ENCODE results near the gene CIDEB. TPM values are rescaled to one million over a fixed set of nuclear protein-coding genes. Genes with fewer than 3 reads are reported as not detected.

The CIDEB gene
- total RNA-seq, 1 experiment from 2014 or later = 0.18 TPM

- H3K27me3 ChIP-seq (ENCODE audit: control insufficient read depth, insufficient read depth, low read length) = no peaks in the 10 kb centered on the region
- no peaks in the 10 kb centered on the region for H3K36me3 ChIP-seq (ENCODE audit: control insufficient read depth, insufficient read depth, low read length)
- intact Hi-C loops (cut with micrococcal nuclease; ENCODE audit: unreplicated experiment) (no loop called here), in situ Hi-C loops (cut with HindIII; ENCODE audit: low pct_unique_long_range_greater_than_20kb, low sequenced_read_pairs) (no loop called here)
- no peak overlapping the region for H3K4me3 ChIP-seq (ENCODE audit: low read depth in 2 of 2, low read length in 2 of 2)
- ATAC-seq (no peak), DNase-seq (ENCODE audit: low read depth, low spot score) (no peak)
- no peak overlapping the region for H3K27ac ChIP-seq (ENCODE audit: low read length)
- no peaks in the 10 kb centered on the region for H3K4me1 ChIP-seq (ENCODE audit: control insufficient read depth, insufficient read depth, low read length)
- no peaks in the 10 kb centered on the region for H3K9me3 ChIP-seq (ENCODE audit: control insufficient read depth, insufficient read depth, low read depth, low read length)
- CTCF ChIA-PET = no interaction called here
- POLR2A ChIA-PET = no interaction called here
- BruUV-seq (replicated peaks) = no TSS peak
- TF ChIP-seq TCF7L2 (IDR thresholded peaks at IDR 0.05; ENCODE audit: low read depth, low read length) (no peak), CTCF (IDR thresholded peaks at IDR 0.05) (no peak), REST (IDR thresholded peaks at IDR 0.05; ENCODE audit: insufficient read depth in 1 of 2, low read depth in 2 of 2, low read length in 1 of 2) (no peak), SIN3A (IDR thresholded peaks at IDR 0.05; ENCODE audit: borderline replicate concordance, insufficient read depth, low read depth, low read length) (no peak), POLR2AphosphoS5 (IDR thresholded peaks at IDR 0.05; ENCODE audit: low read depth, low read length) (no peak)
Observed at GRCh38 chr14:24325963-24326362, 18.2 kb upstream of the CIDEB start.

DNA sequence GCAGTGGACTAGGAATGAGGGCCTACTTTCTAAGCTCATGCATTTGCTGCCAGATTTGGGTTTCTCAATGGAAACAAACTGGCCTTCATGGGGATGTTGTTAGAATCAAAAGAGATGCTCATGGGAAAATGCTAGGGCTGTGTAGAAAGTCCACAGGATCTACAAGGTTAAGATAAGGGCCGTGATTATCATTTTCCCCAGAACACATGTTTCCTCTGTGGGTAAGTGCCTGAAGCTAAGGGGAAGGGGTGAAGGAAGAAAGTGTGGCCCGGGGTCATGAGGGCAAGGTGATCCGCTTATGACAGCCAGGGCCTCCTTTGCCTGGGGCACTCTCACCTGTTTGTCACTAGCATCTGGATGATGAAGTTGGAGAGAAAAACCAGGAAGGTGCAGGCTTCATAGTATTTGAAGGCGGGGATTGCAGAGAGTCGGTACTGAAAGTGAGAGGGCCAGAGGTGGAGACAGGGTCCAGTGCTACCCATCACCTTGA, 17.3 kb upstream of the CIDEB start:
- H3K9me3 ChIP-seq (ENCODE audit: control insufficient read depth, insufficient read depth, low read depth, low read length) = no peaks in the 10 kb centered on the region
- no peaks in the 10 kb centered on the region for H3K36me3 ChIP-seq (ENCODE audit: control insufficient read depth, insufficient read depth, low read length)
- TF ChIP-seq SIN3A (IDR thresholded peaks at IDR 0.05; ENCODE audit: borderline replicate concordance, insufficient read depth, low read depth, low read length) = no peak
- no peak for TF ChIP-seq TCF7L2 (IDR thresholded peaks at IDR 0.05; ENCODE audit: low read depth, low read length)
- TF ChIP-seq CTCF (IDR thresholded peaks at IDR 0.05) = no peak
- no peak for TF ChIP-seq POLR2AphosphoS5 (IDR thresholded peaks at IDR 0.05; ENCODE audit: low read depth, low read length)
- no peak for TF ChIP-seq REST (IDR thresholded peaks at IDR 0.05; ENCODE audit: insufficient read depth in 1 of 2, low read depth in 2 of 2, low read length in 1 of 2)
- ChIA-PET POLR2A (interaction anchor here (0.6 kb wide), 1 partner anchor 119 kb away, joined by 6 read pairs; no protein-coding TSS in a partner anchor), CTCF (no interaction called here)
- no TSS peak for BruUV-seq (replicated peaks)
- H3K27me3 ChIP-seq (ENCODE audit: control insufficient read depth, insufficient read depth, low read length) = no peaks in the 10 kb centered on the region
- intact Hi-C loops (cut with micrococcal nuclease; ENCODE audit: unreplicated experiment) = no loop called here
- in situ Hi-C loops (cut with HindIII; ENCODE audit: low pct_unique_long_range_greater_than_20kb, low sequenced_read_pairs) = no loop called here
- no peak overlapping the region for H3K27ac ChIP-seq (ENCODE audit: low read length)
- no peaks in the 10 kb centered on the region for H3K4me1 ChIP-seq (ENCODE audit: control insufficient read depth, insufficient read depth, low read length)
- no peak overlapping the region for H3K4me3 ChIP-seq (ENCODE audit: low read depth in 2 of 2, low read length in 2 of 2)
- no peak for ATAC-seq
- no peak for DNase-seq (ENCODE audit: low read depth, low spot score)
